ENCODE results near the gene KLHL33. TPM values are rescaled to one million over a fixed set of nuclear protein-coding genes. Genes with fewer than 3 reads are reported as not detected.

Gene KLHL33
- polyA plus RNA-seq, 3 donors, result 0.04 TPM; not detected in 2

GRCh38 chr14:20403521-20403920 is 32.4 kb downstream of the KLHL33 start:
- Mint-ChIP-seq H3K27me3 (ENCODE audit: low read depth in 3 of 3) (no peaks in the 10 kb centered on the region), H3K36me3 (peaks cover 86 to 95% of the 10 kb centered on the region in 2 donors), H3K27ac (peak overlapping the region in 2 of 7 donors; percentile 11 to 46), H3K9me3 (no peaks in the 10 kb centered on the region), H3K4me1 (peaks cover 9% of the 10 kb centered on the region), H3K4me3 (no peak overlapping the region)
- peaks cover 36% of the 10 kb centered on the region for H3K79me2 ChIP-seq (ENCODE audit: insufficient read depth, low read length)
- no peaks in the 10 kb centered on the region for H3K27me3 ChIP-seq (ENCODE audit: control insufficient read depth in 2 of 2, insufficient read depth in 2 of 2, low read length in 2 of 2)
- no peak overlapping the region for H2AFZ ChIP-seq (ENCODE audit: insufficient read depth, low read depth, low read length, poor library complexity, severe bottlenecking)
- peaks cover 93% of the 10 kb centered on the region for H4K20me1 ChIP-seq (ENCODE audit: insufficient read depth, low read length)
- TF ChIP-seq, protein P1, sequence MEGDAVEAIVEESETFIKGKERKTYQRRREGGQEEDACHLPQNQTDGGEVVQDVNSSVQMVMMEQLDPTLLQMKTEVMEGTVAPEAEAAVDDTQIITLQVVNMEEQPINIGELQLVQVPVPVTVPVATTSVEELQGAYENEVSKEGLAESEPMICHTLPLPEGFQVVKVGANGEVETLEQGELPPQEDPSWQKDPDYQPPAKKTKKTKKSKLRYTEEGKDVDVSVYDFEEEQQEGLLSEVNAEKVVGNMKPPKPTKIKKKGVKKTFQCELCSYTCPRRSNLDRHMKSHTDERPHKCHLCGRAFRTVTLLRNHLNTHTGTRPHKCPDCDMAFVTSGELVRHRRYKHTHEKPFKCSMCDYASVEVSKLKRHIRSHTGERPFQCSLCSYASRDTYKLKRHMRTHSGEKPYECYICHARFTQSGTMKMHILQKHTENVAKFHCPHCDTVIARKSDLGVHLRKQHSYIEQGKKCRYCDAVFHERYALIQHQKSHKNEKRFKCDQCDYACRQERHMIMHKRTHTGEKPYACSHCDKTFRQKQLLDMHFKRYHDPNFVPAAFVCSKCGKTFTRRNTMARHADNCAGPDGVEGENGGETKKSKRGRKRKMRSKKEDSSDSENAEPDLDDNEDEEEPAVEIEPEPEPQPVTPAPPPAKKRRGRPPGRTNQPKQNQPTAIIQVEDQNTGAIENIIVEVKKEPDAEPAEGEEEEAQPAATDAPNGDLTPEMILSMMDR (IDR thresholded peaks at IDR 0.05), result no peak
- peaks cover 98 to 99% of the 10 kb centered on the region in 2 donors for H3K36me3 ChIP-seq (replicated peaks in 1 of 2; ENCODE audit: control insufficient read depth in 1 of 2, insufficient read depth in 2 of 2, low read length in 2 of 2)
- no peak overlapping the region for H3K27ac ChIP-seq (ENCODE audit: low read depth in 1 of 2, low read length in 2 of 2)
- H3K9ac ChIP-seq (ENCODE audit: insufficient read depth, low read length, poor library complexity, severe bottlenecking), result no peak overlapping the region
- DNase-seq, result no peak
- 97% methylated on average over 11 of the region's 11 CpGs for WGBS (ENCODE audit: insufficient coverage)
- intact Hi-C loops (cut with micrococcal nuclease), result no loop called here
- no peaks in the 10 kb centered on the region for H3K9me3 ChIP-seq (replicated peaks in 1 of 2; ENCODE audit: control insufficient read depth in 1 of 2, insufficient read depth in 1 of 2, low read length in 2 of 2)
- H3K4me1 ChIP-seq (ENCODE audit: control insufficient read depth in 1 of 2, insufficient read depth in 2 of 2, low read length in 2 of 2), result no peaks in the 10 kb centered on the region
- H3K4me2 ChIP-seq (replicated peaks; ENCODE audit: extremely low read depth, low read length, poor library complexity, severe bottlenecking), result no peak overlapping the region
- no peak overlapping the region for H3K4me3 ChIP-seq (replicated peaks in 1 of 3; ENCODE audit: low read depth in 2 of 3, low read length in 3 of 3)

DNA sequence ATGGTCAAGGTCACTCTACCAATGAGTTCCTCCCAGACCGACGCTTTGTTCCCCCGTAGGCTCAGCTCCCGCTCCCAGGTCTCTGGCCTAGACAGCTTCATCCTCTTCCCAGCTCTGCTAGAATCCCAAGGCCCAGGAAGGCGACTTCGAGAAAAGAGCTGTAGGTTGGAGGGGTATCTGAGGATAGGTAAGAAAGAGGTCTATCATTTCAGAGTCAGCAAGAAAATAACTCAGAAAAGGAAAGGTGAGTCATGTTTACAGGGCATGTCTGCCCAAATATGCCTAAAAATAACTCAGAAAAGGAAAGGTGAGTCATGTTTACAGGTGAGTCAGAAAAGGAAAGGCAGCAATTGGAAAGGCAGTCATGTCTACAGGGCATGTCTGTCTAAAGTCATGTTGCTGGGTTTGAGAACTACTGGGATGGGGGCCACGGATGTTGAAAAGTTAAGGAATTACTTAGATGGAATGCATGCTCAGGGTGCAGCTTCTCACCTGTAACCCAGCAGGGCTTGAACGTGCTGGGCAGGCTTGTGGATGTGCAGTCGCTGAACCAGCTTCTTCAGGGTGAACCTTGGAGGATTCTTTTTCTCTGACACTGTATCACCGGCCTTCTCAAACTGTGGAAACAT is 34.9 kb downstream of the KLHL33 start:
- no peak overlapping the region for H3K27ac ChIP-seq (ENCODE audit: low read depth in 1 of 2, low read length in 2 of 2)
- H2AFZ ChIP-seq (ENCODE audit: insufficient read depth, low read depth, low read length, poor library complexity, severe bottlenecking), result no peak overlapping the region
- TF ChIP-seq, protein P1 (IDR thresholded peaks at IDR 0.05), result no peak
- WGBS (ENCODE audit: insufficient coverage), result 86% methylated on average over 1 of the region's 10 CpGs
- H3K4me2 ChIP-seq (replicated peaks; ENCODE audit: extremely low read depth, low read length, poor library complexity, severe bottlenecking), result no peak overlapping the region
- peaks cover 81 to 93% of the 10 kb centered on the region in 2 donors for H3K36me3 Mint-ChIP-seq
- no peak for DNase-seq
- peaks cover 87% of the 10 kb centered on the region for H4K20me1 ChIP-seq (ENCODE audit: insufficient read depth, low read length)
- H3K4me3 Mint-ChIP-seq, result no peak overlapping the region
- no peaks in the 10 kb centered on the region for H3K4me1 ChIP-seq (ENCODE audit: control insufficient read depth in 1 of 2, insufficient read depth in 2 of 2, low read length in 2 of 2)
- H3K27me3 ChIP-seq (ENCODE audit: control insufficient read depth in 2 of 2, insufficient read depth in 2 of 2, low read length in 2 of 2), result no peaks in the 10 kb centered on the region
- H3K27me3 Mint-ChIP-seq (ENCODE audit: low read depth in 3 of 3), result no peaks in the 10 kb centered on the region
- peaks cover 96 to 98% of the 10 kb centered on the region in 2 donors for H3K36me3 ChIP-seq (replicated peaks in 1 of 2; ENCODE audit: control insufficient read depth in 1 of 2, insufficient read depth in 2 of 2, low read length in 2 of 2)
- no peaks in the 10 kb centered on the region for H3K9me3 ChIP-seq (replicated peaks in 1 of 2; ENCODE audit: control insufficient read depth in 1 of 2, insufficient read depth in 1 of 2, low read length in 2 of 2)
- no peak overlapping the region for H3K4me3 ChIP-seq (replicated peaks in 1 of 3; ENCODE audit: low read depth in 2 of 3, low read length in 3 of 3)
- H3K79me2 ChIP-seq (ENCODE audit: insufficient read depth, low read length), result peaks cover 12% of the 10 kb centered on the region
- H3K27ac Mint-ChIP-seq, result peak overlapping the region in 3 of 7 donors; percentile 56 to 77 (median 68)
- peaks cover 5% of the 10 kb centered on the region for H3K4me1 Mint-ChIP-seq
- H3K9me3 Mint-ChIP-seq, result no peaks in the 10 kb centered on the region
- H3K9ac ChIP-seq (ENCODE audit: insufficient read depth, low read length, poor library complexity, severe bottlenecking), result no peak overlapping the region
- intact Hi-C loops (cut with micrococcal nuclease), result no loop called here
